Vagina (tissue), 2 donors: ENCODE results near the gene VAV1. TPM values are rescaled to one million over a fixed set of nuclear protein-coding genes. Genes with fewer than 3 reads are reported as not detected.
A peak's percentile ranks its signal among the peaks of the same experiment; 100 is the strongest.
"Not testable (repeated sequence)": the region's sequence is repeated elsewhere in the genome, so short reads cannot be mapped to it uniquely, and the experiment has no call there.

Experiments
- DNase-seq, 2 donors: peaks; one replicate each; pipeline ENCODE4 v3.0.0-alpha.2; 2017; ENCODE audit errors: extremely low spot score in 2 of 2
- H3K27ac ChIP-seq: fragments of 200-600 bp; sonication (generic); one replicate; pipeline ENCODE4 v1.5.1; 2019
- H3K27me3 ChIP-seq: fragments of 200-600 bp; sonication (generic); one replicate; pipeline ENCODE4 v1.5.1; 2019
- H3K36me3 ChIP-seq, 2 donors: fragments of 200-600 bp; sonication (generic); one replicate each; pipeline ENCODE4 v1.5.1; 2017 to 2019
- H3K4me1 ChIP-seq: fragments of 200-600 bp; sonication (generic); one replicate; pipeline ENCODE4 v1.5.1; 2019
- H3K4me3 ChIP-seq, 2 donors: fragments of 200-600 bp; sonication (generic); 1 replicate in 1 of 2; 2 replicates in 1 of 2; pipeline ENCODE4 v1.5.1; 2016 to 2019
- H3K9me3 ChIP-seq: fragments of 200-600 bp; sonication (generic); one replicate; pipeline ENCODE4 v1.5.1; 2019
- CTCF ChIP-seq, 3 experiments: fragments of 450-650 bp in 2 of 3; fragments of 200-600 bp in 1 of 3; sonication (generic) in 1 of 3; IDR thresholded peaks; one replicate each; pipeline ENCODE4 v1.5.1; 2017 to 2019; ENCODE audit warnings: antibody characterized with exemption in 3 of 3, mild to moderate bottlenecking in 2 of 3, moderate library complexity in 2 of 3
- POLR2A ChIP-seq, 2 donors: fragments of 450-650 bp; IDR thresholded peaks; one replicate each; pipeline ENCODE4 v1.6.1; 2017; ENCODE audit warnings: antibody characterized with exemption in 2 of 2, mild to moderate bottlenecking in 2 of 2, moderate library complexity in 2 of 2
- POLR2AphosphoS5 ChIP-seq, 2 donors: sonication (generic); formaldehyde crosslinking; IDR thresholded peaks; one replicate each; pipeline ENCODE4 v1.9.0; 2017; ENCODE audit warnings: antibody characterized with exemption in 2 of 2, mild to moderate bottlenecking in 2 of 2, low read depth in 1 of 2; ENCODE audit not compliant: insufficient read depth in 1 of 2
- intact Hi-C: fragments of 100-400 bp; cut with DNase I; formaldehyde crosslinking; loops from one replicate; pipeline ENCODE4 v1.15.1; 2023
- total RNA-seq: library from RNA; depleted of rRNA; stranded (reverse); fragments of >200 nt; gene quantifications from one replicate; pipeline ENCODE4 v1.2.3, GENCODE V29; 2016

Gene VAV1
- total RNA-seq, 1 donor from 2014 or later = 5.9 TPM

GRCh38 chr19:6768236-6768785 is 4.2 kb upstream of the VAV1 start:
- Histone ChIP-seq H3K27me3 (peaks cover 6% of the 10 kb centered on the region), H3K9me3 (no peaks in the 10 kb centered on the region), H3K4me3 (no peak overlapping the region), H3K4me1 (peaks cover 11% of the 10 kb centered on the region), H3K36me3 (no peaks in the 10 kb centered on the region), H3K27ac (peak overlapping the region; percentile 52)
- intact Hi-C loops = no loop called here
- no peak for TF ChIP-seq CTCF (IDR thresholded peaks at IDR 0.05)
- TF ChIP-seq POLR2A (IDR thresholded peaks at IDR 0.05) = no peak
- no peak for TF ChIP-seq POLR2AphosphoS5 (IDR thresholded peaks at IDR 0.05; ENCODE audit: insufficient read depth in 1 of 2, low read depth in 1 of 2)
- no peak for DNase-seq

- Histone ChIP-seq H3K27me3 (peaks cover 6% of the 10 kb centered on the region), H3K4me1 (peaks cover 11% of the 10 kb centered on the region), H3K9me3 (no peaks in the 10 kb centered on the region), H3K27ac (no peak overlapping the region), H3K4me3 (no peak overlapping the region), H3K36me3 (no peaks in the 10 kb centered on the region)
- no peak for TF ChIP-seq POLR2AphosphoS5 (IDR thresholded peaks at IDR 0.05; ENCODE audit: insufficient read depth in 1 of 2, low read depth in 1 of 2)
- peak in 1 of 3 experiments; percentile 17 for TF ChIP-seq CTCF (IDR thresholded peaks at IDR 0.05)
- no peak for TF ChIP-seq POLR2A (IDR thresholded peaks at IDR 0.05)
- intact Hi-C loops = no loop called here
- no peak for DNase-seq
Observed at GRCh38 chr19:6769006-6769619, 3.4 kb upstream of the VAV1 start.

GRCh38 chr19:6771648-6772027 is 870 bp upstream of the VAV1 start:
- peaks cover 11% of the 10 kb centered on the region for H3K4me1 ChIP-seq
- H3K4me3 ChIP-seq, H3K27ac ChIP-seq, H3K9me3 ChIP-seq, intact Hi-C loops, DNase-seq, H3K36me3 ChIP-seq, H3K27me3 ChIP-seq: not testable (repeated sequence)

- Histone ChIP-seq H3K27ac (no peak overlapping the region), H3K4me3 (peak overlapping the region; percentile 25 to 43), H3K27me3 (no peaks in the 10 kb centered on the region), H3K9me3 (no peaks in the 10 kb centered on the region), H3K36me3 (no peaks in the 10 kb centered on the region), H3K4me1 (peaks cover 2% of the 10 kb centered on the region)
- no peak for DNase-seq
- intact Hi-C loops = no loop called here
- TF ChIP-seq CTCF (IDR thresholded peaks at IDR 0.05) = no peak
- TF ChIP-seq POLR2AphosphoS5 (IDR thresholded peaks at IDR 0.05; ENCODE audit: insufficient read depth in 1 of 2, low read depth in 1 of 2) = peak in 1 of 2 donors; percentile 1
- TF ChIP-seq POLR2A (IDR thresholded peaks at IDR 0.05) = no peak
Observed at GRCh38 chr19:6772866-6773322, 386 bp downstream of the VAV1 start.

GRCh38 chr19:6773323-6773931 is 919 bp downstream of the VAV1 start:
- no peak for DNase-seq
- Histone ChIP-seq H3K4me1 (no peaks in the 10 kb centered on the region), H3K4me3 (peak overlapping the region; percentile 25 to 43), H3K9me3 (no peaks in the 10 kb centered on the region), H3K27ac (no peak overlapping the region), H3K36me3 (no peaks in the 10 kb centered on the region), H3K27me3 (no peaks in the 10 kb centered on the region)
- no peak for TF ChIP-seq POLR2A (IDR thresholded peaks at IDR 0.05)
- TF ChIP-seq CTCF (IDR thresholded peaks at IDR 0.05) = no peak
- no peak for TF ChIP-seq POLR2AphosphoS5 (IDR thresholded peaks at IDR 0.05; ENCODE audit: insufficient read depth in 1 of 2, low read depth in 1 of 2)
- intact Hi-C loops = no loop called here
